A549 (cell line): Measurements from ENCODE around the gene C1GALT1.

Experiments used
- CHD2 ChIP-seq: fragments of 150-350 bp; IDR thresholded peaks from 2 replicates; pipeline ENCODE4 v1.6.1; 2014; ENCODE audit warnings: low read length; ENCODE audit not compliant: partially characterized antibody
- PHF8 ChIP-seq: fragments of 200-600 bp; sonication (generic); IDR thresholded peaks from 2 replicates; pipeline ENCODE4 v1.6.1; 2016; ENCODE audit warnings: low read depth, mild to moderate bottlenecking, antibody characterized with exemption, moderate library complexity, borderline replicate concordance
- POLR2A ChIP-seq: IDR thresholded peaks from 2 replicates; pipeline ENCODE4 v1.6.1; 2012; ENCODE audit warnings: mild to moderate bottlenecking, low read length
- SMC3 ChIP-seq: fragments of >200 bp; sonication (Bioruptor Twin); formaldehyde crosslinking; IDR thresholded peaks from 3 replicates; pipeline ENCODE4 v1.6.1; 2018; ENCODE audit warnings: inconsistent platforms
- TF ChIP-seq, protein P1 (sequence below): fragments of >200 bp; sonication (Bioruptor Twin); formaldehyde crosslinking; IDR thresholded peaks from 3 replicates; pipeline ENCODE4 v1.5.1; 2016

DNA sequence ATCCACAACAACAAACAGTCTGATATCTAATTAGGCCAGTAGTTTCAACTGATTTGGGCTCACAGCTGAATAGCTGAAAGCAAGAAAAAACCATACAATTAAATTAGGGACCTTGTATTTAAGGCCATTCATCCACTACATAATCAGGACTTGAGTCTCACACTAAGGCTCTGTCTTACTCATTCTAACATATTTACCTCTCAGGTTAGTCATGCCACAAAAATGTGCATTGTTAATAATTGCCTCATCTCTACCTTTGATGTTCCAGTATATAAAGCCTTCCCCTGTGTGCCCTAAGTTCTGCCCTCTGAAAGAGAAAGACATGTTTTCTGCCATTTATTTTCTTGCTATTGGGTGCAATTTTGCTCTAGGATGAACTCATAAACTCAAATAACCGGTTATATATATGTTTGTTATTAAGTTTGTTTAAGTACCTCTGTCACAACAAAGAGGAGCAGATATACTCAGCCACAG, 5.3 kb upstream of the C1GALT1 start:
- TF ChIP-seq, protein P1, sequence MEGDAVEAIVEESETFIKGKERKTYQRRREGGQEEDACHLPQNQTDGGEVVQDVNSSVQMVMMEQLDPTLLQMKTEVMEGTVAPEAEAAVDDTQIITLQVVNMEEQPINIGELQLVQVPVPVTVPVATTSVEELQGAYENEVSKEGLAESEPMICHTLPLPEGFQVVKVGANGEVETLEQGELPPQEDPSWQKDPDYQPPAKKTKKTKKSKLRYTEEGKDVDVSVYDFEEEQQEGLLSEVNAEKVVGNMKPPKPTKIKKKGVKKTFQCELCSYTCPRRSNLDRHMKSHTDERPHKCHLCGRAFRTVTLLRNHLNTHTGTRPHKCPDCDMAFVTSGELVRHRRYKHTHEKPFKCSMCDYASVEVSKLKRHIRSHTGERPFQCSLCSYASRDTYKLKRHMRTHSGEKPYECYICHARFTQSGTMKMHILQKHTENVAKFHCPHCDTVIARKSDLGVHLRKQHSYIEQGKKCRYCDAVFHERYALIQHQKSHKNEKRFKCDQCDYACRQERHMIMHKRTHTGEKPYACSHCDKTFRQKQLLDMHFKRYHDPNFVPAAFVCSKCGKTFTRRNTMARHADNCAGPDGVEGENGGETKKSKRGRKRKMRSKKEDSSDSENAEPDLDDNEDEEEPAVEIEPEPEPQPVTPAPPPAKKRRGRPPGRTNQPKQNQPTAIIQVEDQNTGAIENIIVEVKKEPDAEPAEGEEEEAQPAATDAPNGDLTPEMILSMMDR, result no peak
- TF ChIP-seq SMC3, result peak; percentile 35; the same call in 1 of the 3 replicates
- no peak for TF ChIP-seq CHD2
- TF ChIP-seq PHF8, result no peak
- TF ChIP-seq POLR2A, result no peak
